GM21737 (cell line): ENCODE results near the gene KRTAP12-3.
"Not testable (repeated sequence)": the region's sequence is repeated elsewhere in the genome, so short reads cannot be mapped to it uniquely, and the experiment has no call there.

ENCODE experiments used
- ATAC-seq: cut with Tn5 transposase; IDR thresholded peaks from one replicate; pipeline ENCODE4 v1.9.1; 2021; ENCODE audit warnings: mild to moderate bottlenecking, moderate library complexity; ENCODE audit not compliant: unreplicated experiment

Gene KRTAP12-3

DNA sequence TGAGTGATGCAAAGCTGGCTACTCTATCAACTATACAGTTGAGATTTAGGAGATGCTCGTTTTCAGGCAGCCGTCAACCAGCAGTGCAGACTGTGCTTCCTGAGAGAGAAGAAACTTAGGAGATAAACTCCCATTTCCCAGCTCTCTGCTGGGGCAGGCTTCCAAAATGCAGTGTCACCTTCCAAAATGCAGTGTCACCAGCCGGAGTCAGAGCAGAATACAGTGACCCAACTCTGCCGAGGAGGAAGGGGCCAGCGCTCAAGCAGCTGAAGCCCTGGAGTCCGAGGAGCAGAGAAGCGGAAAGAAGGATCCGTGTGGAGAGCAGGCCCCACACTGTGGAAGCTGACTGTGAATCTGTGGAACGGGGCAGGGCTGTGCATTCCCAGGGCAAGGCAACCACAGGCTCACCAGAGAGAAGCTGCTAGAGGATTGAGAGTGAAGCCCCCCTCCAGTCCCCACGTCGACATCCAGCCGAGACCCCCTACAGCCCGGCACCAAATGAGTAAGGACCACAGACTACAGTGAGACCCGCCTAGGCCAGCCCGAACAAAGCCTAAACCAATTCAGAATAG lies 24.9 kb downstream of the KRTAP12-3 start:
- ATAC-seq: no peak

DNA sequence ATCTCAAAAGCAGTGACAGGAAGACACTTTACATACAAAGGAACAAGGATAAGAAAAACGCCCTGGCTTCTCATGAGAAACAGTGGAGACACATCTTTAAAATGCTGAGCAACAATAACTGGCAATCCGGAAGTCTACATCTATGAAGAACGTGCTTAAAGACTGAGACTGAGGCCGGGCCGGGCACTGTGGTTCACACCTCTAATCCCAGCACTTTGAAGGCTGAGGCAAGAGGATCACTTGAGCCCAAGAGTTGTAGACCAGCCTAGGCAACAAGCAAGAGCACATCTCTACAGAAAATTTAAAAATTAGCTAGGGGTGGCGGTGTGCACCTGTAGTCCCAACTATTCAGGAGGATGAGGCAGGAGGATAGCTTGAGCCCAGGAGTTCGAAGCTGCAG lies 26.3 kb downstream of the KRTAP12-3 start:
- no peak for ATAC-seq

DNA sequence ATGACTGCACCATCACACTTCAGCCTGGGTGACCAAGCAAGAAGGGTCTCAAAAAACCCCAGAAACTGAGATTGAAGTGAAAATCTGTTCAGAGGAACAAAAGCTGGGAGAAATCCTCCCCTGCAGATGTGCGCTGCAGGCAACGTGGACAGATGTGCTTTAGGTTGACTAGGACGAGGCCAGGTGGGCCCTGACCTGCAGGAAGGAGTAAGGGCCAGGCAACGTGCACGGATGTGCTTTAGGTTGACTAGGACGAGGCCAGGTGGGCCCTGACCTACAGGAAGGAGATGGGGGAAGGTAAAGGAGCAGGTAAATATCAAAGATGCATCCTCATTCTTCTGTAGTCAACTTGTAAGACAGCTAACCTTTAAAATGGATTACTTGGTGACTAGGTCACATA lies 26.8 kb downstream of the KRTAP12-3 start:
- ATAC-seq: no peak

DNA sequence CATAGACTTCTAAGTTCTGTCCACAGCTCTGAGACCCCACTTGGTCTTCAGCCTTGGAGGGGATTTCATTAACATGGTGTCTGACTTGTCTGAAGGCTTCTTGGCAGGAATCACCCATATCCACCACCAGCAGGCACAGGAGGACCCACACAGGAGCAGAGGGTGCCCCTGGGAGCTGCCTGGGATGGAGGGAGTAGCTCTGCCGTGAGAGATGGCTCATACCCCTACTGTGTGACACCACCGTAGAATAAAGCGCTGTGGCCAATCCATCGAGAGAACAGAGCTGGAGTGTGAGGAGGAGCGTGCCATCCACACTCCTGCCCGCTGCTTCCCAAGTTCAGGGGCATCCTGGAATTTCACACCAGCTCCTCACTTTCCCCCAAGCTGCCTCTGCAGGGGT lies 27.3 kb downstream of the KRTAP12-3 start:
- ATAC-seq: not testable (repeated sequence)

DNA sequence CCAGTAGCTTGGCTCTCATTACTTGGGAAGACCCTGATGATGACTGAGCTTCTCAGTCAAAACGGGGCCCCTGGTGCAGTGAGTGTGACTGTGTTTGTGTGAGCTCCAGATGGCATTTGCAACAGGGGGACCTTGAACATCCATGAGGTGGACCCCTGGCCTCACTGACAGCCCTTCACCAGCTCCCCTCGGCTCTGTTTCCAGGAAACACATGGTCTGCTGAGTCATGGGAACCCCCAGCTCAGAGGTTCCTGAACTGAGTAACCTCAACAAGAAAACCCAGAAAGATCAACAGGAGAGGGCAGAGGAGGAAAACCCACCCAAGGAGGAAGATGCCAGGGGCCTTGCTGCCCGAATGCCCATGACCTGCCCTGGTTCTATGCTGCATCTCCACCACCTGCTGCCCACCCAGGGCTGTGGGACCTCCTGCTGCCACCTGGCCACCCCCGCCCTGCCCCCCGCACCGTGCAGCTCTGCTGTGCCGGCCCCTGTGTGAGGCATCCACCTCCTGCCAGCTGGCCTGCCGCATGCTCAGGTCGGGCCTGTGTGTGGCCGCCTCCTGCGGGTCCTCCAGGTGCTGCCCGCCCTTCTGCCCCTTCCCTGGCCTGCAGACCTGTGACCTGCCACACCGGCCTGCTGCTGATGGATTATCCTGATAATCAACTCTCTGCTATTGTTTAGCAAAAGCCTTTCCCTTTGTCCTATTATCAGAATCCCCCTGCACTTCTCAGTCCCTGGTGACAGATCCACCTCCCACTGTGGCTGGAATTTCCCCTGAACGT lies 28.5 kb downstream of the KRTAP12-3 start:
- ATAC-seq: no peak

DNA sequence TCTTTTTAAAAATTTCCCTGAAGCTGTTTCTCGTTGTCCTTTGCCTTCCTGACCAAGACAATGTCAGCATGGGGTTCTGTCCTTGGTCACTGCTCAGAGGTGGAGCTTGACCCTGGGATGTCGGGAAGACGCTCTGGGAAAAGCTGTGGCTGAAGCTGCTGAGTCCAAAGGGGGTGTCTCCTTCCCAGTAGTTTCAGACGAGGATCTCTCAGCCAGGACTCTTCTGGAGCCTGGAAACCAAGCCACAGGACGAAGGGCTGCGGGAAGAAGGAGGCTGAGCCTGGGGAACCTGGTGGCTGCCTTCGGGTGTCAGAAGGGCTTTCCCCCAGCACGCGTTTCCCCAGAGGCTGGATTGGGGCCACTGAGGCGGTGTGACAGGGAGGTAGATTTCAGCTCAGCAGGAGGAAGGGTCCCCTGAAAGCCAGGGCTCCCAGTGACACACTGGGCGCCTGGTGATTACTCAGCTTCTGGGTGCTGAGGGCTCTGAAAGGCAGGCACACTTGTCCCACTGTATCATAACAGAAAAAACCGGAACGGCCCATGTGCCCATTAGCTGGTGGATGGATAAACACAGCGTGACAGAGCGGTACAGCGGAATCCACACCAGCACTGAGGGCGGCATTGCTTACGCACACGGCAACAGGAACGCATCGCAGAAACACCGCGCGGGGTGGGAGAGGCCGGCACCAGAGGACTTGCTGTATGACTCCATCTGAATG lies 29.3 kb downstream of the KRTAP12-3 start:
- no peak for ATAC-seq

DNA sequence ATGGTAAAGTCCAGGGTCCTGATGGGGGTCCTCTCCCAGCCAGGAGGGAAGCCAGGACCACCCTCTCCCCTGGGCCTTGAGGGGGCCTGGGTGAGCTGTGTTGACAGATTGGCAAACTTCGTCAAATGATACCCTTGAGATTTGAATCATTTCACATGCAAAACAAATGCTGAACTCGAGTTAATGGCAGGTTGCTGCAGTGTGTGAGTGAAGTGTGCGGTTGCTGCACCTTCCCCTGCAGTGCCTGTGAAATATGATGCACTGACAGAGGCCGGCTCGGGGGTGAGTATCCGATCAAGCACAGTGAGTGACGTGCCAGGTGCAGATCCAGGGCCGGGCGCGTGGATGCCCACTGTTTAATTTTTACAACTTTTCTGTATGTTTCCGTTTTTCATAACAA lies 29.9 kb downstream of the KRTAP12-3 start:
- ATAC-seq: no peak

DNA sequence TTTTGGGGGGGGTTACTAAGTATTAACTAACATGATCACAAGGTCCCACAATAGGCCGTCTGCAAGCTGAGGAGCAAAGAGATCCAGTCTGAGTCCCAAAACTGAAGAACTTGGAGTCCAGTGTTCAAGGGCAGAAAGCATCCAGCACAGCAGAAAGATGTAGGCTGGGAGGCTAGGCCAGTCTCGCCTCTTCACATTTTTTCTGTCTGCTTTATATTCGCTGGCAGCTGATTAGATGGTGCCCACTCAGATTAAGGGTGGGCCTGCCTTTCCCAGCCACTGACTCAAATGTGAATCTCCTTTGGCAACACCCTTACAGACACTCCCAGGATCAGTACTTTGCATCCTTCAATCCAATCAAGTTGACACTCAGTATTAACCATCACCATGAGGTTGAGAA lies 32.0 kb downstream of the KRTAP12-3 start:
- ATAC-seq: not testable (repeated sequence)

DNA sequence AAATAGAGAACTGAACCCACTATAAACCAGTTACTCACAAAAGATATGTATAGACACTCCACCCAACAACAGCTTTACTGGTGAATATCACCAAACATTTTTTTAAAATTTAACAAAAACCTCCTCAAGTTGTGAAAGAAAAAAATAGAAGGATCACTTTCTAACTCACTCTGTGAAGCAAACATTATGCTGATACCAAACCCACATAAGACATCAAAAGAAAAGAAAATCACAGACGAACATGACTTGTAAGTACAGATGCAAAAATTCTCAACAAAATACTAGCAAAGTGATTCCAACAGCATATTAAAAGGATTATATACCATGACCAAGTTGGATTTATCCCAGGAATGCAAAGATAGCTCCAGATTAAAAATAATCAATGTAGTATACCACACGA lies 34.0 kb downstream of the KRTAP12-3 start:
- ATAC-seq: no peak

DNA sequence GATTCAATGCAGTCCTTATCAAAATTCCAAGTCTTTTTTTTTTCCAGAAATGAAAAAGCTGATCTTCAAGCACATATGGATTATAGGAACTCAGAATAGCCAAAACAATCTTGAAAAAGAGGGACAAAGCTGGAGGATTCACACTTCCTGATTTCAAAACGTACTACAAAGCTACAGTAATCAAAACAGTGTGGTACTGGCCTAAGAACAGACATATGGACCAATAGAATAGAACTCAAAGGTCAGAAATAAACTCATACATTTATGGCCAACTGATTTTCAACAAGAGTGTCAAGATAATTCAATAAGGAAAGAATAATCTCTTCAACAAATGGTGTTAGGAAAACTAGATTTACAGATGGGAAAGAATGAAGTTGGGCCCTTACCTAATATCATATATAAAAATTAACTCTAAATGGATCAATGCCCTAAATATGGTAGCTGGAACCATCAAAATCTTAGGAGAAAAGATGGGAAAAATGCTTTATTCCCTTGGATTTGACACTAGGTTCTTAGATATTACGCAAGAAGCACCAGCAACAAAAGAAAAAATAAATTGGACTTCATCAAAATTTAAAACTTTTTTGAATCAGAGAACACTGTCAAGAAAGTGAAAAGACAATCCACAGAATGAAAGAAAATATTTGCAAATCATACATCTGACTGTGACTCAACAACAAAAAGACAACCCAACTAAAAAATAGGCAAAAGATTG lies 35.2 kb downstream of the KRTAP12-3 start:
- ATAC-seq: no peak

DNA sequence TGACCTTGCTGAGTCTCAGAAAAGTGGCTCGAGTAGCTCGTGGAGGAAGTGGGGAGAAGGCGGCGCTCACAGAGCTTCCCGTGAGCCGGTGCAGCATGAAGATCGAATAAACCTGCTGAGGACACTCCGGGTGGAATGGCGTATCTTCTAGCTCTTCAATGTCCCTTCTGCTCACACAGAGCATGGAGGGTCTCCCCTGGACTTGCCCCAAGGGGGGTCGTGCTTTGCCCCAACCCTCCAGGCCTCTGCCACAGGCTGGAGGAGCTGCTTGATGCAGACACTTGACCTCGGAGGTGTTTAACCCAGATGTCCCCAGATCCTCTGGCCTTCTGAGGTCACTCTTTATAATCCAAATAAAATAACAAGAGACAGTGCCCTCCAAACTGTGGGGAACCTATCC lies 37.0 kb downstream of the KRTAP12-3 start:
- no peak for ATAC-seq

DNA sequence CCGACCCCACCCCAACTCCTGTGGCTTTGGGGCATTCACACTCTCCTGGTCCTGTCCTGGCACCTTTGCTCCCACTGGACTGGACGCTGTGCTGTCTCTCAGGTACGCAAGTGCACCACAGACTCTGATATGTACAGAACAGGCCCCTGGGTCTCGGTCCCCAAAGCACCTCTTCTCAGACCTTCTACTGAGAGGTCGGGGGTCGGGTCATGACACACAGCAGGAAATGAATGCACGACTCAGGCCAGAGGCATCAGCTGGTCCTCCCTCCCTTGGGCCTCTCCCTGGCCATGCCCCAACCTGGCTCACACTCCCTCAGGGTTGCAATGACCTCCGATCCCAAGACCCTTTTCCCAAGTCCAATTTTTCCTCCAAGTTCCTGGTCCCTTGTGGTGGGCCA lies 37.5 kb downstream of the KRTAP12-3 start:
- ATAC-seq: no peak

DNA sequence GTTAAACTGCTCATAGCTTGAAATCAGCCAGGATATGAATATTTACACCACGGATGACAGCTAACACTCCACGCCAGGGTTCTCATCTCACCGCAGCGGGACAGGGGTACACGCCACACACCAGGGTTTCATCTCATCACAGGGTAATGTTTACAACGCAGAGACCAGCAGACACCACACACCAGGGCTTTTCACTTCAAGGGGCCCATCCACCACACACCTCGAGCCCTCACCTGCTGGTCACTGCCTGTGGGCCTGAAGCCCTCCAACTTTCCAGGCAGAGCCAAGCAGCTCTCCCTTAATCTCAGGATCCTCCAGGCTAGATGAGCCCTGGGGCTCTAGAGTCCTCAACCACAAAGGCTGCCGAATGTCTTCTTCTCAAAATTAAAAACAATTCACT lies 37.9 kb downstream of the KRTAP12-3 start:
- no peak for ATAC-seq

DNA sequence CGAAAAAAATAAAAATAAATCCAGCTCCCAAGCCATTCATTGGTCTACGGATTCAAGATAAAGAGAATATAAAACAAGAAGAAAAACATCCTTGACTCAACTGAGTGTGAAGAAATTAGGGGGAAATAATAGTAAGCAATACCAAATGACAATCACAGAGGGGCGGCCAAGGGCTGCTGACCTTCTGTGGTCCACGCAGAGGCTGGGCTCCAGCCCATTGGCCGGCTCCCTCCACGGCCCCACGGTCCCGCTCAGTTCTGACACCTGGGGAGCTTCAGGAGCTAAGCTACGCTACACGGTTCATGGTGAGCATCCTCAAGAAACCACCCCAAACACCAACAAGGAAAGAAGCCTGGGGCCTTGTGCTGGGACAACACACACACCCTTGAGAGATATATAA lies 38.8 kb downstream of the KRTAP12-3 start:
- ATAC-seq: no peak

DNA sequence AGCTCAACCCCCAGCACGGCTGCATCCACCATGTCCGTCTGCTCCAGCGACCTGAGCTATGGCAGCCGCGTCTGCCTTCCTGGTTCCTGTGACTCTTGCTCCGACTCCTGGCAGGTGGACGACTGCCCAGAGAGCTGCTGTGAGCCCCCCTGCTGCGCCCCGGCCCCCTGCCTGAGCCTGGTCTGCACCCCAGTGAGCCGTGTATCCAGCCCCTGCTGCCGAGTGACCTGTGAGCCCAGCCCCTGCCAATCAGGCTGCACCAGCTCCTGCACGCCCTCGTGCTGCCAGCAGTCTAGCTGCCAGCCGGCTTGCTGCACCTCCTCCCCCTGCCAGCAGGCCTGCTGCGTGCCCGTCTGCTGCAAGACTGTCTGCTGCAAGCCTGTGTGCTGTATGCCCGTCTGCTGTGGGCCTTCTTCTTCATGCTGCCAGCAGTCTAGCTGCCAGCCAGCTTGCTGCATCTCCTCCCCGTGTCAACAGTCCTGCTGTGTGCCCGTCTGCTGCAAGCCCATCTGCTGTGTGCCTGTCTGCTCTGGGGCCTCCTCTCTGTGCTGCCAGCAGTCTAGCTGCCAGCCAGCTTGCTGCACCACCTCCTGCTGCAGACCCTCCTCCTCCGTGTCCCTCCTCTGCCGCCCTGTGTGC lies 39.6 kb downstream of the KRTAP12-3 start, which contains the start of gene KRTAP10-12:
KRTAP10-12 (plus strand) TSS at position 1 of the 639 bp plus-strand sequence; CDS start at position 31, 30 bp downstream.
- ATAC-seq: not testable (repeated sequence)

DNA sequence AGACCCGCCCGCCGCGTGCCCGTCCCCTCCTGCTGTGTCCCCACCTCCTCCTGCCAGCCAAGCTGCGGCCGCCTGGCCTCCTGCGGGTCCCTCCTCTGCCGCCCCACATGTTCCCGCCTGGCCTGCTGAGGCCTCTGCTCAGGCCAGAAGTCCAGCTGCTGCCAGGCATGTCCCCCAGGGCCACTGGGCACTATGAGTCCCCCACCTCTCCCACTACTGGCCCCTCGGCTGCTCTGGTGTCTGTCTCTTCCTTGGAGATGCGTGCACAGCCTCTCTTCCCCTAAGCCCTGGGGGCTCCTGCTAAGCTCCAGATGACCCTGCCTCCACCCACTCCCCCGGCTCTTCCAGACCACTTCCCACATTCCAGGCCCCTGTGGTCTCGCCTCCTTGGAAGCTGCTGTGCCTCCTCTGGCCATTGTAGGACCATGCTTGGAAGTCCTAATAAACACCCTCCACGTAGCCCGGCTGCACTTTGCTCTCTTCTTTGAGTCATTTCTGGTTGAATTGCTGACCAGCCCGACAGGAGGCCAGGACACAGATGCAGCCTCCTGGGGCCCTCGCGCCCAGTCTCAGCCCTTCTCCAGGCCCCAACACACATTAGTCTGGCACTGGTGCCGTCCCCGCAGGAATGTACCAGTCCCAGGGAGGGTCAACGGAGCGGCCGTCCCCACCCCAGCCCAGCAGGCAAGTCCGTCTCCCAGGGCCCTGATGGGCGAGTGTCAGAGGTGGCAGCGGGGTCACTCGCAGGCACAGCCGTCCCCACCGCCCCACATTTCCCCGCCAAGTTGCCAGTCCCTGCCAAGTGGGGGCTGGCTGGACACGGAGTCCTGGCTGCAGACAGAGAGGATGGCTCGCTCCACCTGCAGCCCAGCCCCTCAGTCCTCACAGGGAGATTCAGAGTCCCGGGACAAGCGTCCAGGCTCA lies 40.3 kb downstream of the KRTAP12-3 start:
- ATAC-seq: no peak

DNA sequence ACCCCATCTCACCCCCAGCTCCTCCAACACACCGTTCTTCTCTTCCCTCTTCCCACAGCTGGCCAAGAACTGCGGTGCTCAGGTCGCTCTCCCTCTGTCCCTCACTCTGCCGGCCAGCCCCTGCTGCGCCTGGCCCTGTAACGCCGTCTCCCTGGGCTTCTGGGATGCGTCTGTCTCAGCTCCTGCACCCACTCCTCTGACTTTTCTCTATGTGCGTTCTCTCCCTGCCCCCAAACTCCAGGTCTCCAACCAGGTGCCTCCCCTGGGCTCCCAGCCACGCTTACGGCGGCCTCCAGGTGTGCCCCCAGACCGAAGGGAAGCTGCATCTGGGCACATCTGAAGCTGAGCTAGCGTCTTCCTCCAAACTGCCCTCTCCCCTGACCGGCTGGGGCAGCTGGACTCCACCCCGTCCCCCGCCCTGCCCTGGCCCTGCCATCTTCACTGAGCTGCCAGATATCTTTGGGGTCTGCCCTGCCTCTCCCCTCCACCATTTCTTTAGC lies 41.8 kb downstream of the KRTAP12-3 start:
- ATAC-seq: no peak

DNA sequence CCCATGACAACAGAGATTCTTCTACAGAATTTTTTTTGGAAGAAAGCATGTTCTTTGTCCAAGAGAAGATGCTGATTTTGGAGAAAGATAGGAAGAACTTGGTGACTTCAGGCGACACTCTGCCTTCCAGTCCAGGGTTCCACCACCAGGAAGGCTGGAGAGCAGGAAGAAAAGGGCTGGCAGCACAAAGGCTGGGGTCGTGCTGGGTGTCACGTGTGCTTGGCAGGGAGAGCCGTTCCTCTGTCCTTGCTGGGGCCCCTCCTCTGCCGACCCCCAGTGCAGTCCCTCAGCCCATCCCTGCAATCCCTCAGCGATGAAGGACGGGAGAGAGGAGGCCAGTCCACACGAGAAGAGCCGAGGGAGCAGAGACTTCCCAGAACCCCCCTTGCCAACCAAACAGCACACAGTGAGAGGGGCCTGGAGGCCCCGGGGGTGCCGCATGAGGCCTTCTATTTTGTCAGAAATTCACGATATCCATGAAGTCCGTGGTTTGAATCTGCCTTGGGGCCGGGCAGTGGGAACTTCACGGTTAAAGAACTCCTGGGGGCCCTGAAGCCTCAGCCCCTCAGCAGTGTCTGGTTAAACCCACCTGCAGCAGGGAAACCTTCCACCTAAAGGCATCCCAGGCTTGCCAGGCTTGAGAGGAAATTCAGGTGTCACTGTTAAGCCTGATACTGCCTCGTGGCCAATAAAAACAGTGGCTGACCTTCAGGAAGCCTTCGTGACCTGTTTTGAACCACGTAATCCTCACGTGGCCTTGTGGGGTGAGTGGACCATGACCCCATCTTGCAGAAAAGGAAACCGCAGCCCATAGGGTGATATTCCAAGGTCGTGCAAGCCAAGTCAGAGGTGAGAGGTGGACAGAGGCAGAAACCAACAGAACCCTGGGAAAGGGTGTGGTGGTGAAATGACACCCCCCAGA lies 42.6 kb downstream of the KRTAP12-3 start:
- no peak for ATAC-seq

DNA sequence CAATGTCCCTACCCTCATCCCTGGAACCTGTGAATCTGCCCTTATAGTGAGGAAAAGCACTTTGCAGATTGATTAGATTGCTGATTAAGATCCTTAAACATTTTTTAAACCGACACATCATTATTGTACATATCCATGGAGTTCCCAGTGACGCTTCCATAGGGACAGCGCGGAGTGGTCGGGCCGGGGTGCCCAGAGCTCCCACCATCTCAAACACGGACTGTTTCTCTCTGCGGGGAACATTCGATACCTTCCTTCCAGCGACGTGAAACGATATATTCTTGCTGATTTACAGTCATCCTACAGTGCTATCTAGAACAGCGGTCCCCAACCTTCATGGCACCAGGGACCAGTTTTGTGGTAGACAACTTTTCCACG lies 43.3 kb downstream of the KRTAP12-3 start:
- ATAC-seq: no peak
